Omental fat pad (tissue), 4 donors: ENCODE measurements around the gene ANKRD28. TPM values are rescaled to one million over a fixed set of nuclear protein-coding genes. Genes with fewer than 3 reads are reported as not detected.
"Not testable (repeated sequence)": the region's sequence is repeated elsewhere in the genome, so short reads cannot be mapped to it uniquely, and the experiment has no call there.

Source experiments
- ATAC-seq: fragments of 150-250 bp; one replicate; pipeline ENCODE4 v1.9.1; 2016; ENCODE audit warnings: mild to moderate bottlenecking, moderate library complexity; ENCODE audit not compliant: low FRiP score
- DNase-seq: peaks from one replicate; pipeline ENCODE4 v3.0.0-alpha.2; 2019; ENCODE audit warnings: low spot score
- CTCF ChIP-seq, 3 donors: fragments of 450-650 bp; IDR thresholded peaks; one replicate each; pipeline ENCODE4 v1.5.1; 2016 to 2017; ENCODE audit warnings: antibody characterized with exemption in 3 of 3, mild to moderate bottlenecking in 3 of 3, moderate library complexity in 2 of 3
- total RNA-seq, 4 donors: library from RNA; depleted of rRNA; stranded (reverse); fragments of >200 nt; gene quantifications; one replicate each; pipeline ENCODE4 v1.1.0, GENCODE V29; 2016

Gene ANKRD28
- total RNA-seq, 4 donors from 2014 or later = 47.6 to 197 (median 59.5) TPM

DNA sequence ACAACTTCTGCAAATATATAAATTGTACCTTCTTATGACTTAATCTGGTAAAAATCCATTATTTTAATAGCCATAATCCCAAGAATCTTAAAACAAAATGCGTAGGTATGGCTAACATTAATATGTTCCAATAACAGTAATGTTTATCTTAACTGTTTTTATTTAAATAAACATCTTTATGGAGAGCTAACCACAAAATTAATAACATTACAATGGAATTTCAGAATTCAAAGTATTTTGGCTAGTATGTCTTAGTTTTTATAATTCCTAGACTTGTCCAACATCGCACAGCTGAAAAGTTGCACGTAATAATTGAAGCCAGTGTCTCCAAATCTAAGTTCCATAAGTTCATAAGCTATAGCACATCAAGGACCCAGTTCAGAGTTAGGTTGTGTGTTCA, 47.6 kb downstream of the ANKRD28 start:
- TF ChIP-seq CTCF (IDR thresholded peaks at IDR 0.05) = no peak
- ATAC-seq (no peak), DNase-seq (no peak)

DNA sequence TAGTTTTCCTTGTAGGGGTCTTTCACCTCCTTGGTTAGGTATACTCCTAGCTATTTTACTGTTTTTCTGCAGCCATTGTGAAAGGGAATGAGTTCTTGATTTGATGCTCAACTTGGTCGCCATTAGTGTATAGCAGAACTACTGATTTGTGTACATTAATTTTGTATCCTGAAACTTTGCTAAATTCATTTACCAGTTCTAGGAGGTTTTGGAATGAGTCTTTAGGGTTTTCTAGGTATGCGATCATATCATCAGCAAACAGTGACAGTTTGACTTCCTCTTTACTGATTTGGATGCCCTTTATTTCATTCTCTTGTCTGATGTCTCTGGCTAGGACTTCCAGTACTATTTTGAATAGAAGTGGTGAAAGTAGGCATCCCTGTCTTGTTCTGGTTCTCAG, 51.9 kb downstream of the ANKRD28 start:
- DNase-seq, ATAC-seq: not testable (repeated sequence)

- no peak for DNase-seq
- ATAC-seq = no peak
- TF ChIP-seq CTCF (IDR thresholded peaks at IDR 0.05) = no peak
Measured at GRCh38 chr3:15744176-15744575, 53.6 kb downstream of the ANKRD28 start.

GRCh38 chr3:15743587-15744009, 54.2 kb downstream of the ANKRD28 start:
- no peak for TF ChIP-seq CTCF (IDR thresholded peaks at IDR 0.05)
- DNase-seq = no peak
- peak; percentile 6 for ATAC-seq

GRCh38 chr3:15742236-15742635, 55.5 kb downstream of the ANKRD28 start:
- not testable (repeated sequence) for DNase-seq, ATAC-seq

DNA sequence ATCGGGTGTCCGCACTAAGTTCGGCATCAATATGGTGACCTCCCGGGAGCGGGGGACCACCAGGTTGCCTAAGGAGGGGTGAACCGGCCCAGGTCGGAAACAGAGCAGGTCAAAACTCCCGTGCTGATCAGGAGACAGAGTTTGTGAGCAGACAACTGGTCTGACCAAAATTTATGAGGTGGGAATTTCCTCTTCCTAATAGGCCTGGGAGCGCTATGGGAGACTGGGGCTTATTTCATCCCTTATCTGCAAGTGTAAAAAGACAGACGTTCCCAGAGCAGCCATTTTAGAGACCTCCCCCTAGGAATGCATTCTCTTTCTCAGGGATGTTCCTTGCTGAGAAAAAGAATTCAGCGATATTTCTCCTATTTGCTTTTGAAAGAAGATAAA, 59.2 kb downstream of the ANKRD28 start:
- ATAC-seq, DNase-seq: not testable (repeated sequence)

DNA sequence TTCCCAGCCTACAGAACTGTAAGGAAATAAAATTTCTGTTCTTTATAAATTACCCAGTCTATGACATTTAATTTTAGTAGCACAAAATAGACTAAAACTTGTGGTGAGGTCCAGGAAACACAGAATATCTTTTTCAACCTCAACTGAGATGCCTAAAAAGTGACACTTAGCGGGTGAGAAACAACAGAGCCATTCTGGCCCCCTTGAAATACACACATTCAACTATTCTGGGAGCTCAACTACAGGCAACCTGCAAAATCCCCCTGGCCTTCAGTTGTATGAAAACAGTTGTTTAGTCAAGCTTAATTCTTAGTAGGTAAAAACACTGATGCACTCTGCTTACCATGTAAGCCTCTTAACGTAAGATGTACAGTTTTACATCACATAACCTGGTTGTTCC, 66.8 kb downstream of the ANKRD28 start:
- ATAC-seq = no peak
- no peak for TF ChIP-seq CTCF (IDR thresholded peaks at IDR 0.05)
- no peak for DNase-seq

GRCh38 chr3:15728766-15729165, 69.0 kb downstream of the ANKRD28 start:
- no peak for ATAC-seq
- no peak for TF ChIP-seq CTCF (IDR thresholded peaks at IDR 0.05)
- no peak for DNase-seq

GRCh38 chr3:15726881-15727280, 70.9 kb downstream of the ANKRD28 start:
- DNase-seq = no peak
- no peak for ATAC-seq
- no peak for TF ChIP-seq CTCF (IDR thresholded peaks at IDR 0.05)
